ENCODE data around the gene PARD3. TPM values are rescaled to one million over a fixed set of nuclear protein-coding genes. Genes with fewer than 3 reads are reported as not detected.

PARD3 gene
- total RNA-seq, 4 donors from 2014 or later, result 115 to 226 (median 141) TPM

DNA sequence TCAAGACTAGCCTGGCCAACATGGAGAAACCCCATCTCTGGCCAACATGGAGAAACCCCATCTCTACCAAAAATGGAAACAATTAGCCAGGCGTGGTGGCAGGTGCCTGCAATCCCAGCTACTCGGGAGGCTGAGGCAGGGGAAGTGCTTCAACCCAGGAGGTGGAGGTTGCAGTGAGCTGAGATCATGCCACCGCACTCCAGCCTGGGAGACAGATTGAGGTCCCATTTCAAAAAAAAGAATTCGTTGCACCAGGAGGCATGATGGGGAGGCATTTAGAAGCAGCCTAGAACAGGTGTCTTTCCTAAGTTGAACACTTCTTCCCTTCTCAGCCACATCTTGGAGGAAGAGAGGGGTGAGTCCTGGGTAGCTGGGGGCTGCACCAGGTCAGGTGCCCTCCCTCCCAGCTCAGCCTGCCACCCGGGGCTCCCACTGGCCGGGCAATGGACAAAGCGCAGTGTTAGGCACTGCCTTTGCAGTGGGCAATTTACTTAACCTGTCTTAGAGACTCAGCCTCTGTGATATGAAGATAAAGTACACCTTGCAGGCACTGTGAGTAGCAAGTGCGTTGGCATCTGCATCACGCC, 726.8 kb downstream of the PARD3 start:
- Histone ChIP-seq H3K36me3 (no peaks in the 10 kb centered on the region), H3K27me3 (no peaks in the 10 kb centered on the region), H3K4me3 (no peak overlapping the region), H3K9me3 (peaks cover 5% of the 10 kb centered on the region), H3K4me1 (no peaks in the 10 kb centered on the region), H3K27ac (no peak overlapping the region)
- WGBS, result 96% methylated on average over 9 of the region's 9 CpGs
- TF ChIP-seq POLR2A (IDR thresholded peaks at IDR 0.05), result no peak
- no peak for TF ChIP-seq EP300 (IDR thresholded peaks at IDR 0.05)
- no peak for TF ChIP-seq POLR2AphosphoS5 (IDR thresholded peaks at IDR 0.05)
- TF ChIP-seq, protein P1, sequence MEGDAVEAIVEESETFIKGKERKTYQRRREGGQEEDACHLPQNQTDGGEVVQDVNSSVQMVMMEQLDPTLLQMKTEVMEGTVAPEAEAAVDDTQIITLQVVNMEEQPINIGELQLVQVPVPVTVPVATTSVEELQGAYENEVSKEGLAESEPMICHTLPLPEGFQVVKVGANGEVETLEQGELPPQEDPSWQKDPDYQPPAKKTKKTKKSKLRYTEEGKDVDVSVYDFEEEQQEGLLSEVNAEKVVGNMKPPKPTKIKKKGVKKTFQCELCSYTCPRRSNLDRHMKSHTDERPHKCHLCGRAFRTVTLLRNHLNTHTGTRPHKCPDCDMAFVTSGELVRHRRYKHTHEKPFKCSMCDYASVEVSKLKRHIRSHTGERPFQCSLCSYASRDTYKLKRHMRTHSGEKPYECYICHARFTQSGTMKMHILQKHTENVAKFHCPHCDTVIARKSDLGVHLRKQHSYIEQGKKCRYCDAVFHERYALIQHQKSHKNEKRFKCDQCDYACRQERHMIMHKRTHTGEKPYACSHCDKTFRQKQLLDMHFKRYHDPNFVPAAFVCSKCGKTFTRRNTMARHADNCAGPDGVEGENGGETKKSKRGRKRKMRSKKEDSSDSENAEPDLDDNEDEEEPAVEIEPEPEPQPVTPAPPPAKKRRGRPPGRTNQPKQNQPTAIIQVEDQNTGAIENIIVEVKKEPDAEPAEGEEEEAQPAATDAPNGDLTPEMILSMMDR (IDR thresholded peaks at IDR 0.05), result no peak
- peak in 1 of 2 donors; percentile 38 for DNase-seq (ENCODE audit: low spot score in 2 of 2)

DNA sequence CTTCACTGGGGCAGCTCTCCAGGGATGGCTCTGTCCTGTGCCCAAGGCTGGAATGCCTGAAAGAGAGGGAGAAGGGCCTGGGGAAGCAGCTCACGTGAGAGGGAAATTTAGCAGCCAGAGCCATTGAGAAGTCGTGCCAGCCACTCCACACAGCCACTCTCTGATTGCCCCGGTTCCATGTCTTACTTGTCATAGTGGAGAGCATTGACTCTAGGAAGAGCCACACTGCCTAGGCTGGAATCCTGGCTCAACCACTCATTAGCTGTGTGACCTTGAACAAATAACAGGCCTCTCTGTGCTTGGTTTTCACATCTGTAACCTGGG, 728.0 kb downstream of the PARD3 start:
- TF ChIP-seq POLR2AphosphoS5 (IDR thresholded peaks at IDR 0.05) (no peak), POLR2A (IDR thresholded peaks at IDR 0.05) (no peak), EP300 (IDR thresholded peaks at IDR 0.05) (no peak)
- TF ChIP-seq, protein P1 (IDR thresholded peaks at IDR 0.05), result no peak
- H3K27ac ChIP-seq, result no peak overlapping the region

DNA sequence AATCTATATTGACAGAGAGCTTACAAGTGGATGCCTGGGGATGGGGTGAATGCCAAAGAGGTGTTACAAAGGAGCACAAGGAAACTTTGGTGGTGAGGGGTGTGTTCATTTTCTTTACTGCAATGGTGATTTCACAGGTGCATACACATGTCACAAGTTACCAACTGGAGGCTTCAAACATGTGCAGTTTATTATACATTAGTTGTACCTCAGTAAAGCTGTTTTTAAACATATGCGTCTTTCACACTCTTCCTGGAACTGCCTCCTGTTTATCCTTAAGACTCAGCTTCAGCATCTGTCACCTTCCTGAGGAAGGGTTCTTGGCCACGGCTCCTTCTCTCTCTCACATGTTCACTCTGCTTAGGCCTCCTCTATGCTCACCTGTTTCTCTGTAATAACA, 731.5 kb downstream of the PARD3 start:
- peaks cover 9% of the 10 kb centered on the region for H3K9me3 ChIP-seq
- H3K27me3 ChIP-seq, result no peaks in the 10 kb centered on the region
- H3K36me3 ChIP-seq, result no peaks in the 10 kb centered on the region
- peaks cover 5% of the 10 kb centered on the region for H3K4me1 ChIP-seq
- TF ChIP-seq, protein P1 (IDR thresholded peaks at IDR 0.05), result no peak
- TF ChIP-seq POLR2A (IDR thresholded peaks at IDR 0.05), result no peak
- no peak for TF ChIP-seq POLR2AphosphoS5 (IDR thresholded peaks at IDR 0.05)
- no peak for TF ChIP-seq EP300 (IDR thresholded peaks at IDR 0.05)
- no peak overlapping the region for H3K4me3 ChIP-seq
- H3K27ac ChIP-seq, result no peak overlapping the region
- no peak for DNase-seq (ENCODE audit: low spot score in 2 of 2)
- 94% methylated on average over 2 of the region's 2 CpGs for WGBS

More for the DNA sequence above, 728.0 kb downstream of the PARD3 start:
- Histone ChIP-seq H3K4me3 (no peak overlapping the region), H3K9me3 (peaks cover 9% of the 10 kb centered on the region), H3K4me1 (no peaks in the 10 kb centered on the region), H3K36me3 (no peaks in the 10 kb centered on the region), H3K27me3 (no peaks in the 10 kb centered on the region)
- WGBS, result 82% methylated on average over 3 of the region's 3 CpGs
- DNase-seq (ENCODE audit: low spot score in 2 of 2), result peak in 1 of 2 donors; percentile 38

DNA sequence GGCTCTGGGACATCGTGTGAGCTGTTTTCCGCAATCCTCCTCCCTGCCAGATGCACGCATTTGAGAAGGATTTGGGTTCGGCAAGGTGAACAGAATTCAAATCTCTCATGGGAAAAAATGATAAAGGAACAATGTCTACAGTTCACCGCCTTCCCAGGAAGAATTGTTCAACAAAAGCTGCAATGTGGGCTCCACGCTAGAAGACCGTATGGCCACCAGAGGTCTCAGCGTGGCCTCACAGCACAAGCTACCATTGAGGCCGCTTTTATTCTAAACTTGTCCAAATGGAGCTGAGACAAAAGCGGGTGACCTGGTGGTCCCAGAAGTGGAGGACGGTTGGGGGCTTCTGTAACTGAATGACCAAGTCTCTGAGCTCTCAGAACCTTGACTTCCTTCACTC, 733.1 kb downstream of the PARD3 start:
- no peak overlapping the region for H3K4me3 ChIP-seq
- peaks cover 13% of the 10 kb centered on the region for H3K4me1 ChIP-seq
- peaks cover 11% of the 10 kb centered on the region for H3K9me3 ChIP-seq
- TF ChIP-seq POLR2A (IDR thresholded peaks at IDR 0.05), result no peak
- H3K36me3 ChIP-seq, result no peaks in the 10 kb centered on the region
- H3K27ac ChIP-seq, result no peak overlapping the region
- no peak for DNase-seq (ENCODE audit: low spot score in 2 of 2)
- 90% methylated on average over 11 of the region's 11 CpGs for WGBS
- no peaks in the 10 kb centered on the region for H3K27me3 ChIP-seq

DNA sequence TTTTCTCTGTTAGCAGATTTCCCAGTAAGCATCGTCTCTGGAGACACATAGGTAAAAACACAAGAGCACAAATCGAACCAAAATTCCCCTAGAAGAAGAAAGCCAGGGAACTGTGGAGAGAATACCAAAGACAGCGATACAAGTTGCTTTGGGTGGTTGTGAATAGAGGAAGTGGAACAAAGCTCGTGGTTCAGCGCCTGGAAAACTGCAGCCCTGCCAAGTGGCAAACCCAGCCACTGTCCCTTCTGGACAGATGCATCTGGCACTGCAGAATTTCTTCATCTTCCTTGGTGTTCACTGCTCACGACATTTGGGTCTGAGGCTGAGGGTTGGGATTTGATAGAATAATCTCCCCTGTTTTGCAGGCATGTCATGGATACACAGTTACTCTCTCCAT, 733.8 kb downstream of the PARD3 start:
- Histone ChIP-seq H3K27me3 (no peaks in the 10 kb centered on the region), H3K4me3 (no peak overlapping the region), H3K27ac (no peak overlapping the region), H3K4me1 (peaks cover 13% of the 10 kb centered on the region), H3K9me3 (peaks cover 14% of the 10 kb centered on the region), H3K36me3 (no peaks in the 10 kb centered on the region)
- TF ChIP-seq EP300 (IDR thresholded peaks at IDR 0.05) (no peak), POLR2AphosphoS5 (IDR thresholded peaks at IDR 0.05) (no peak), POLR2A (IDR thresholded peaks at IDR 0.05) (no peak)
- TF ChIP-seq, protein P1 (IDR thresholded peaks at IDR 0.05), result no peak
- no peak for DNase-seq (ENCODE audit: low spot score in 2 of 2)
- WGBS, result 89% methylated on average over 6 of the region's 6 CpGs
